HG03045 (cell line): ENCODE measurements around the gene PNCK.

Source experiments
- ATAC-seq: cut with Tn5 transposase; IDR thresholded peaks from one replicate; pipeline ENCODE4 v1.9.1; 2021; ENCODE audit warnings: mild to moderate bottlenecking, moderate library complexity; ENCODE audit not compliant: unreplicated experiment

PNCK gene

DNA sequence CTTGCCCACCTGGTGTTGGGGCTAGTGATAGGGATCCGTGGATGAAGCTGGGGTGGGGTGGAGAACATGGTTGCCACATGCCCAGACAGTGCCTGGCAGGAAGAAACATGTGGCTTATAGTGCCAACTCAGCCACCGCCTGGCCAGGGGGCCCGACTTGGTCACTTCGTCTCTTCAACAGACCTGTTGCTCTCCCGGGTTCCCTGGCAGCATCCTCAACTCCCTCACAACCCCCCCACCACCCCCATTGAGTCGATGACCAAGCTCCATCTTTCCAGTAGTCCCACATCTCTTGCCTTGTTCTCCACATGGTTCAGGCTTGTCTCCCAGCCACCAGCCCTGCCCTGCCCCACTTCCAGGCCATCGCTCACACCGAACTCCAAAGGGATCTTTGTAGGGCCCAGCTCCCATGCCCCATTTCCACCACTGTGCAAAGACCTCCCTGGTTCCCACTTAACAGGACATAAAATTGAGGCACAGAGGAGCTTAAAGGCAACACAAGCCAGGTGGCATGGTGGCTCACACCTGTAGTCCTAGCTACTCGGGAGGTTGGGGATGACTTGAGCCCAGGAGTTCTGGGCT lies 7.8 kb downstream of the PNCK start:
- no peak for ATAC-seq

DNA sequence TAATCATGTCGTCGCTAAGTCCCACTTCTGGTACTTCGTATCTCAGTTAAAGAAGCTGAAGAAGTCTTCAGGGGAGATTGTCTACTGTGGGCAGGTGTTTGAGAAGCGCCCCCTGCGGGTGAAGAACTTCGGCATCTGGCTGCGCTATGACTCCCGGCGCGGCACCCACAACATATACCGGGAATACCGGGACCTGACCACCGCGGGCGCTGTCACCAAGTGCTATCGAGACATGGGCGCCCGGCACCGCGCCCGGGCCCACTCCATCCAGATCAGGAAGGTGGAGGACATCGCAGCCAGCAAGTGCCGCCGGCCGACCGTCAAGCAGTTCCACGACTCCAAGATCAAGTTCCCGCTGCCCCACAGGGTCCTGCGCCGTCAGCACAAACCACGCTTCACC lies 11.3 kb downstream of the PNCK start:
- ATAC-seq, result no peak

DNA sequence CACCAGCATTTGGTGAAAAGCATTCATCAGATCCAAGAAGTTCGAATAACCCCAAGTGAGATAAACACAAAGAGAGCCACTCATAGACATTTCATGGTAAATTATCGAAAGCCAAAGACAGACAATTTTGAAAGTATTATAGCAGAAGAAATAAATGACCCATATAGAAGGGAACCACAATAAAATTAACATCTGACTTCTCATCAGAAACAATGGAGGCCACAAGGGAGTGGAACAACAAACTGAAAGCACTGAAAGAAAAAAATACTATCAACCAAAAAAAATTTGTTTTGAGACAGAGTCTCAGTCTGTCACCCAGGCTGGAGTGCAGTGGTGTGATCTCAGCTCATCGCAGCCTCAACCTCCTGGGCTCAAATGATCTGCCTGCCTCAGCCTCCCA lies 14.3 kb downstream of the PNCK start:
- no peak for ATAC-seq

DNA sequence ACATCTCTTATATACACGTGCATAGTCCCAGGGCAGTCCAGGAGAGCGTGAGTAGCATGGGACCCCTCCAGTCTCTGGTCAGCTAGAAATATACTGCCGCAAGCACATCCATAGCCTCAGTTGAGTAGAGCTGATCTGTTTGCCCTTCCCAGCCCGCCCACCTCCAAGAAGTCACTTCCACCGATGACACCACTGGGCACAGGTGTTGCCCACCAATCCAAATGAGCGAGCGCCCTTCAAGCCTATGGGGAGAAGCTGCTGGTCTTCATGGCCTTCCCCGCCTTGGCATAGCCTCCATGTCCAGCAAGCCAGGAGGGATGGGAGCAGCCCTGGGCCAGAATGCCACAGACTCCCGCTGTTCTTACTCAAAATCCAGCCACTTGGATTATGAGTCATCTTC lies 16.5 kb downstream of the PNCK start:
- no peak for ATAC-seq

GRCh38 chrX:153653556-153653955 lies 20.1 kb downstream of the PNCK start:
- no peak for ATAC-seq

- no peak for ATAC-seq
Measured at GRCh38 chrX:153651540-153652079, 22.0 kb downstream of the PNCK start.

DNA sequence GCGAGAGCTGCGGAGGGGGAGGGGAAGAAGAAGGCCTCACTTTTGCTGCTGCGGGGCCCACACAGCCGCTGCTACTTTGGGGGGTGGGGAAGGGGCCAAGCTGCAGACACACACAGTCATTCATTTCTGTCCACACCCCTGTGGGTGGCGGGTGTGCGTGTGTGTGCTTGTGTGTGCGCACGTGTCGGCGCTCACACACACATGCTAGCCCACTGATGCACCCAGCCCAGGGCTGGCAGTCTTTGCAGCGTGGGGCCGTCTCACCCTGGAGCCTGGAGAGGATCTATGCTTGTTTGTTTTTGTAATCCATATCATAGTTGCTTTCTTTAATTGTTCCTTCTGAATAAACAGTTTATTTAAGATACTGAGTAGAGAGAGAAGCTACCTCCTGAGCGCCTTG lies 22.7 kb downstream of the PNCK start:
- no peak for ATAC-seq

DNA sequence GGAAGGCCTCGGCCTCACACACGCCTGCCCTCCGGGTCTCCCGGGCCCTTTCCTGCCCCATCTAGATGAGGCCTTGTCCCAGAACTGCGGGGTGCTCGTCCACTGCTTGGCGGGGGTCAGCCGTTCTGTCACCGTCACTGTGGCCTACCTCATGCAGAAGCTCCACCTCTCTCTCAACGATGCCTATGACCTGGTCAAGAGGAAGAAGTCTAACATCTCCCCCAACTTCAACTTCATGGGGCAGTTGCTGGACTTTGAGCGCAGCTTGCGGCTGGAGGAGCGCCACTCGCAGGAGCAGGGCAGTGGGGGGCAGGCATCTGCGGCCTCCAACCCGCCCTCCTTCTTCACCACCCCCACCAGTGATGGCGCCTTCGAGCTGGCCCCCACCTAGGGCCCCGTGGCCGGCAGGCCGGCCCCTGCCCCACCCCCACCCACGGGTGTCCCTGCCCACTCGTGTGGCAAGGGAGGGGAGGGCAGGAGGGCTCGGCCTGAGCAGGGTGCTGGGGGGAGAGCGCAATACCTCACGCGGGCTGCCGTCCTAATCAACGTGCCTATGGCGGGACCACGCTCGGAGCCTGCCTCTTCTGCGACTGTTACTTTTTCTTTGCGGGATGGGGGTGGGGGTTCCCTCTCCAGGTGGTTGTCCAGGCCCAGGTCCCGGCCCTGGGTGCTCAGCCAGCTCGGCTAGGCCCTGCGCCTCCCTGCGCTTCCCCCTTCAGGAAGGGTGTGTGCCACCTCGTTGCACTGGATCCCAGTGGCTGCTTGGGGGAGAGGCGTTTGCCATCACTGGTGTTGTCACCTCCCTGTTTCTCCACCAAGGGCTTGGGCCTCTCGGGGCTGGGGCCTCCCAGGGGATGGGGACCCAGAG lies 23.5 kb downstream of the PNCK start:
- ATAC-seq, result no peak

DNA sequence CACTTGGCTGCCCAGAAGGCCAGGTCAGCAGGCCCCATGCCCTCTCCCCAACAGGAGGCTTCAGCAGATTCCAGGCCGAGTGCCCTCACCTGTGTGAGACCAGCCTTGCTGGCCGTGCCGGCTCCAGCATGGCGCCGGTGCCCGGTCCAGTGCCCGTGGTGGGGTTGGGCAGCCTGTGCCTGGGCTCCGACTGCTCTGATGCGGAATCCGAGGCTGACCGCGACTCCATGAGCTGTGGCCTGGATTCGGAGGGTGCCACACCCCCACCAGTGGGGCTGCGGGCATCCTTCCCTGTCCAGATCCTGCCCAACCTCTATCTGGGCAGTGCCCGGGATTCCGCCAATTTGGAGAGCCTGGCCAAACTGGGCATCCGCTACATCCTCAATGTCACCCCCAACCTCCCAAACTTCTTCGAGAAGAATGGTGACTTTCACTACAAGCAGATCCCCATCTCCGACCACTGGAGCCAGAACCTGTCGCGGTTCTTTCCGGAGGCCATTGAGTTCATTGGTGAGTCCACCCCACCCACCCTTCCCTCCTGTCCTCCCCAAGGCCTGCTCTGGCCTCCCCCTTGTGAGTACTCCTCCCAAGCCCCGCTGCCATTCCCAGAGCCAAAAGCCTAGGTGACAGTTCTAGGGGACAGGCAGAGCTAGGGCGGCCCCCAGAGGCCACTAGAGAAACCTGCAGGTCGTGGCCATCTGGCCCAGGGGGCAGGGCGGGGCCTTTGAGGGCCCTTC lies 24.3 kb downstream of the PNCK start:
- ATAC-seq, result no peak

DNA sequence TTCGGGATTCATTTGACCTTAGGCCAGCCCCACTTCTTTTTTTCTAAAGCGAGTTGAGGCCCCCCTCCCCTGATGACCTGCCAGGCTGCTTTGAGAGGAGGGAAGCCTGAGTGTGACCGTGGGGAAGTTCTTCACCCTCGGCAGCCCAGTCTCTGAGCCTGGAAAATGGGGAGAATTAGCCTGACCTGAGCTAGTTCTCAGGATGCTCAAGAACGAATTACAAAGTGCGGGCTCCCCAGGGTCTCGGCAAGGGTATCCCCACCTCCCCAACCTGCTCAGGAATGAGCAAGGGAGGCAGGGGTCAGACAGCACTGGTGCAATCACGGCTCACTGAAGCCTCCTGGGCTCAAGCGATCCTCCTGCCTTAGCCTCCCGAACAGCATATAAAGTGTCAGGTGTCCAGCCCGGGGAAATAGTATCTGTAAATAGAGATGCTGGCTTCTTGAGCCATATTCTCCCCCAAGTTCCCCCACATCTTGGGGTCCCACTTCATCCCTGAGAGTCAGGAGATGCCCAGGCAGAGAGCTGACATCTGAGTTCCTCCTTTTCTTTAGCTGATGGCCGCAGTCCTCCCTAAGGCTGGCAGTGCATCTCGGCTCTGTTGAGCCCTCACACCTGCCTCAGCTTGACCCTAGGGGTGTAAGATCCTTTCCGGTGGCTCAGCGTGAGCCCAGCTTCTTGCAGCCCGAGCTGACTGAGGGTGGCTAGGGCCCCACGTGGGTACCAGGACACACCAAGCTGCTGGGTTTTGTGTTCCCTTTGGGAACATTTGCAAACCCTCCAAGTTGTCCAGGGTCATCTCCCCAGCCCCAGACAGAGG lies 25.0 kb downstream of the PNCK start:
- no peak for ATAC-seq

DNA sequence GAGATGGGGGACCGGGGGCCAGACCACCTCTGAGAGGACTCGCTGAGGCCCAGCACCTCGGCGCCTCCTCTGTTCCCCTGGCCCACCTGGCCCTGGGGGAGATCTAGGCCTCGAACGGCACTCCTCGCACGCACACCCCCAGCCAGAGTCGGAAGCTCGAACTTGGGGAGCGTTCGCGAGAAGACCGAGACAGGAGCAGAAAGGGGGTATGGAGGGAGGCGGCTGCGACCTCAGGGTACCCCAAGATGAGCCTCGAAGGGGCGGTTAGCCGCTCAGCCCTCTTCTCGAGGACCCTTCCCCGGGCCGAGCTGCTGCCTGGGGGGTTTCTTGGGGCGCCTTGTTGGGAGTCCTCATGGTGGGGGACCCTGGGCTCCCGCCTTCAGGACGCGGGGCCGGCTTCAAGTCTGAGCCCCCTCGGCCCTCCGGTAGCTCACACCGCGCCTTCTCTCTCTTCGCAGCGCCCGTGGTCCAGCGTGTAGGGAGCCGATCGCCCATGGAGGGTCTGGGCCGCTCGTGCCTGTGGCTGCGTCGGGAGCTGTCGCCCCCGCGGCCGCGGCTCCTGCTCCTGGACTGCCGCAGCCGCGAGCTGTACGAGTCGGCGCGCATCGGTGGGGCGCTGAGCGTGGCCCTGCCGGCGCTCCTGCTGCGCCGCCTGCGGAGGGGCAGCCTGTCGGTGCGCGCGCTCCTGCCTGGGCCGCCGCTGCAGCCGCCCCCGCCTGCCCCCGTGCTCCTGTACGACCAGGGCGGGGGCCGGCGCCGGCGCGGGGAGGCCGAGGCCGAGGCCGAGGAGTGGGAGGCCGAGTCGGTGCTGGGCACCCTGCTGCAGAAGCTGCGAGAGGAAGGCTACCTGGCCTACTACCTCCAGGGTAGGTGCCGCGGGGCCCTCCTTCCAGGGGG lies 25.9 kb downstream of the PNCK start:
- ATAC-seq, result no peak

DNA sequence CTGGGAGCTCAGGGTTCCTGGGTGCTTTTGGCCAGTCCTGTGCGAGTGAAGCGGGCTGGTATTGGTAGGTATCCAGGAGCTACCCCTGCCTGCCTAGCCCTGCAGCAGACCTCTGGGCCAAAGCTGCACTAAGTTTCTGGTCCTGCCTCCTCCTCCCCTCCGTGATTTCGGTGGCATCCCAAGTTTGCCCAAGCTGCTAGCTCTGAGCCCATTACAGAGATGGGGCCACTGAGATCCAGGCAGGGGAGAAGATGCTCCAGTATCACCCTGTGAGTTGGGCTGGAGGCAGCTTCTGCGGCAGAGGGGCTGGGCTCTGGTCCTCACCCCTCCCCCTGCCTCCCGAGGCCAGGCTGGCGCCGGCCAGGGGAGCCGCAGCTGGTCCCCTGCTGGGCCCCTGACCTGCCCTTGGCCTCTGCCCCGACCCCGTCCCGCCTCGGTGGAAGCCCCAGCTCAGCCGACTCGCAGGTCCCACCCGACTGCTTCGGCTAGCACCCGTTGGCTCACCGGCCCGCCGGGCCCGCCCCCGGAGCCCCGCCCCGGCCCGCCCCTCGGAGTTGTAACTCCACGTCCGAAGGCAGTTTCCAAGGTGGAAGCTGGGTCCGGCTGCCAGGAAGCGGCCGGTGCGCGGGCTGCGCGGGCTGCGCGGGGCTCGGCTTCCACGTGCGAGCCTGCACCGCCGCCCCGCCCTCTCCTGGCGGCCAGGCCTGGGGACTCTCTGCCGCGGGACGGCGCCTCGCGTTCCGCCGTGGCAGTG lies 26.8 kb downstream of the PNCK start, which contains the start of gene DUSP9:
Gene DUSP9 (plus strand): TSS at position 584 of the 754 bp plus-strand sequence. CDS start 751 bp downstream, outside the sequence.
- no peak for ATAC-seq

DNA sequence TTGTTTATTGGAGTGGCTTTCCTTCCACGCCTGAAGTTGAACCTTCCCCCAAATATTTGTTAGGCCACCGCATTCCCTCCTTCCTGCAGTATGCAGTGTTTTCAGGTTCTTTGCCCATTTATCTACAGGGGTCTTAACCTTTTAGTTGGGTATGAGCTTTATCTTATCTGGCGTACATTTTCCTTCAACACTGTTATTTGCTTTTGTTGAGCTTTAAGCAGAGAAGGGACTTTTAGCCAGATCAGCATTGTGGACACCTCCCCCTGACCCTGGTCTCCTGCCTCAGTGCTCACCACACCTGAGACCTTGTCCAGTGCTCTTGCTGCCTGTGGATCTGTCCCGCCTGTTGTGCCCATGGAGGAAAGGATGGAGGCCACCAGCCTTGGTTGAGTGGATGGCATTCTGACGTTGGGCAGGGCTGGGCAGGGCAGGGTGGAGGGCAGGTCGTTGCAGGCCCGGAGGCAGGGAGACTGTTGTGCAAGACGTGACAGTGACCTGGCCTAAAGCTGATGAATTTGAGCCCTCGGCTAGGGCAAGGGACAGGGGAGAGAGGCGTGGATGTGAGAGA lies 27.6 kb downstream of the PNCK start:
- ATAC-seq, result no peak

- ATAC-seq, result no peak
Measured at GRCh38 chrX:153645151-153645550, 28.5 kb downstream of the PNCK start.

DNA sequence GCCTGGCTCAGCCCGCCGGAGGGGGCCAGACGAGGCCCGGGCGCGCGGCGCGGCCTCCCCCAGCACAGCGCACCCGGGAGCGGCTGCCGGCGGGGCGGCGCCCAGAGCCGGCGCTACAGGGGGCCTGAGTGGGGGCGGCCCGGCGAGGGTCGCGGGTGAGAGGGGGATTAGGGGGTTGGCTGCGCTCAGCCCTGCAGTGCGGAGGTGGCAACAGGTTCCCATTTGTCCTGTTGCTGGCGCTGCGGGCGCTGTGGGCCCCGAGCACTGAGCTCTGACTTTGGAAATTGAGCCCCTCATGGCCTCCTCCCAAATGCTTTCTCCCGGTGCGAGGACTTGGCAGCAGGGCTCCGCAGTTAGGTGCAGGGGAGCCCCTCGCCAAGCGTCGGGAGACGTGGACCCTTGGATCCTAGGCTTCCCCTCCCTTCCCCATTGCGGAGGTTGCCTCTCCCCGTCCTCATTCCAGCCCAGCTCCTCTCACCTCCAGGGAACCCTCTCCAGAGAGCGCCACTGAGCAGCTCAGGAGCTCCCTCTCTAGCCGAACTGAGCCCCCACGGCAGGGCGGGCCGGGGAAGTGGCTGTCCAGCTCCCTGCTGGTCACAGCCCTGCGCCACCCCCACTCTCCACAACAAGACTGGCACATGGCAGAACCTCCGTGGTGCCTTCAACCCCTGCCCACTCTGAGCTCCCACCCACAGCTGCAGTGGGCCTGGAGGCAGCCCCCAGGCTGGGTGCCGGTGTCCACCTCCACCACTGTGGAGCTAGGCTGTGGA lies 29.1 kb downstream of the PNCK start:
- ATAC-seq, result no peak

GRCh38 chrX:153643431-153644351 lies 29.9 kb downstream of the PNCK start:
- ATAC-seq, result no peak
